Nucleus accumbens (tissue), 56 donors: ENCODE measurements around the gene DYSF.

Experiments
- DNase-seq, 56 donors: peaks; one replicate each; lab custom pipeline; 2025; lab: John Stamatoyannopoulos, UW

The DYSF gene

GRCh38 chr2:71714601-71715240 lies 261.4 kb downstream of the DYSF start:
- no peak for DNase-seq

GRCh38 chr2:71715241-71715750 lies 261.9 kb downstream of the DYSF start:
- no peak for DNase-seq

GRCh38 chr2:71715951-71716696 lies 262.8 kb downstream of the DYSF start:
- no peak for DNase-seq

GRCh38 chr2:71716697-71717624 lies 263.6 kb downstream of the DYSF start:
- no peak for DNase-seq

GRCh38 chr2:71718686-71719085 lies 265.3 kb downstream of the DYSF start:
- no peak for DNase-seq

- no peak for DNase-seq
Measured at GRCh38 chr2:71719520-71720282, 266.3 kb downstream of the DYSF start.

GRCh38 chr2:71720283-71720560 lies 266.9 kb downstream of the DYSF start:
- DNase-seq = no peak

- DNase-seq = no peak
Measured at GRCh38 chr2:71720596-71721361, 267.4 kb downstream of the DYSF start.

GRCh38 chr2:71721362-71721665 lies 268.0 kb downstream of the DYSF start:
- DNase-seq = no peak

- no peak for DNase-seq
Measured at GRCh38 chr2:71721669-71722068, 268.3 kb downstream of the DYSF start.

GRCh38 chr2:71722286-71722685 lies 268.9 kb downstream of the DYSF start:
- DNase-seq = no peak

GRCh38 chr2:71724793-71725192 lies 271.4 kb downstream of the DYSF start:
- DNase-seq = no peak

- no peak for DNase-seq
Measured at GRCh38 chr2:71725836-71726235, 272.5 kb downstream of the DYSF start.

GRCh38 chr2:71727562-71727961 lies 274.2 kb downstream of the DYSF start:
- DNase-seq = no peak

- no peak for DNase-seq
Measured at GRCh38 chr2:71728036-71728435, 274.7 kb downstream of the DYSF start.

GRCh38 chr2:71730785-71731383 lies 277.5 kb downstream of the DYSF start:
- no peak for DNase-seq

- no peak for DNase-seq
Measured at GRCh38 chr2:71734620-71735019, 281.3 kb downstream of the DYSF start.

GRCh38 chr2:71735676-71736075 lies 282.3 kb downstream of the DYSF start:
- DNase-seq = no peak
